NCI-H774 (cell line): ENCODE results near the gene IGLL1.
"Not testable (repeated sequence)": the region's sequence is repeated elsewhere in the genome, so short reads cannot be mapped to it uniquely, and the experiment has no call there.

Source experiments
- DNase-seq: peaks from one replicate; lab custom pipeline; 2025; lab: John Stamatoyannopoulos, UW

IGLL1 gene

DNA sequence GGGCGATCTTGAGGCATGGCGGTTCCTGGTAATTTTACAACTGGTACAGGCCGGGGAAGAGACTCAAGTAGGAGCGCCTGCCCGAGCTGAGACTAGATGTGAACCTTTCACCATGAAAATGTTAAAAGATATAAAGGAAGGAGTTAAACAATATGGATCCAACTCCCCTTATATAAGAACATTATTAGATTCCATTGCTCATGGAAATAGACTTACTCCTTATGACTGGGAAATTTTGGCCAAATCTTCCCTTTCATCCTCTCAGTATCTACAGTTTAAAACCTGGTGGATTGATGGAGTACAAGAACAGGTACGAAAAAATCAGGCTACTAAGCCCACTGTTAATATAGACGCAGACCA lies 40.3 kb downstream of the IGLL1 start:
- DNase-seq = not testable (repeated sequence)

GRCh38 chr22:23539135-23539838 lies 40.8 kb downstream of the IGLL1 start:
- DNase-seq = peak; percentile 75

DNA sequence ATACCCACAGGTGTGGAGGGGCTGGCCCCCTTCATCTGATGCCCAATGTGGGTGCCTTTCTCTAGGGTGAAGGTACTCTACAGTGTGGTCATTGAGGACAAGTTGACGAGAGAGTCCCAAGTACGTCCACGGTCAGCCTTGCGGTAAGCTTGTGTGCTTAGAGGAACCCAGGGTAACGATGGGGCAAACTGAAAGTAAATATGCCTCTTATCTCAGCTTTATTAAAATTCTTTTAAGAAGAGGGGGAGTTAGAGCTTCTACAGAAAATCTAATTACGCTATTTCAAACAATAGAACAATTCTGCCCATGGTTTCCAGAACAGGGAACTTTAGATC lies 41.4 kb downstream of the IGLL1 start:
- not testable (repeated sequence) for DNase-seq

GRCh38 chr22:23537830-23538695 lies 42.0 kb downstream of the IGLL1 start:
- DNase-seq = not testable (repeated sequence)

DNA sequence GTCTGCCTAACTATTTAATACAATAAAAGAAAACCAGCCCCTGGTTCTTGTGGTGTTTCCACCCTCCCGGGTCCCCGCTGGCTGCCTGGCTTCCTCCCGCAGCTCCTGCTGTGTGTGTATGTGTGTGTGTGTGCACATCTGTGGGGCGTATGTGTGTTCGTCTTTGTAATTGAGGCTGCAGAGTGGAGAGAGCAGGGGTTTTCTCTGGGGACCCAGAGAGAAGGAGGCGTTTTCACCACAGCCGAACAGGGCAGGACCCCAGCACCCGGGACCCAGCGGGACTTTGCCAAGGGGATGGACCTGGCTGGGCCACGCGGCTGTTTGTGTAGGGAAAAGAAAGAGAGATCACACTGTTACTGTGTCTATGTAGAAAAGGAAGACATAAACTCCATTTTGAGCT lies 42.7 kb downstream of the IGLL1 start:
- no peak for DNase-seq

DNA sequence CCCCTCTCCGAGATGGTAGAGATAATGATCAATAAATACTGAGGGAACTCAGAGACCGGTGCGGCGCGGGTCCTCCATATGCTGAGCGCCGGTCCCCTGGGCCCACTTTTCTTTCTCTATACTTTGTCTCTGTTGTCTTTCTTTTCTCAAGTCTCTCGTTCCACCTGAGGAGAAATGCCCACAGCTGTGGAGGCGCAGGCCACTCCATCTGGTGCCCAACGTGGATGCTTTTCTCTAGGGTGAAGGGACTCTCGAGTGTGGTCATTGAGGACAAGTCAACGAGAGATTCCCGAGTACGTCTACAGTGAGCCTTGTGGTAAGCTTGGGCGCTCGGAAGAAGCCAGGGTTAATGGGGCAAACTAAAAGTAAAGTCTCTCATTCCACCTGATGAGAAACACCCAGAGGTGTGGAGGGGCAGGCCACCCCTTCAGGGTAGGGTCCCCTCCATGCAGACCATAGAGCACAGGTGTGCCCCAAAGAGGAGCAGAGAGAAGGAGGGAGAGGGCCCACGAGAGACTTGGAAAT lies 43.2 kb downstream of the IGLL1 start:
- no peak for DNase-seq

- peak; percentile 20 for DNase-seq
Measured at GRCh38 chr22:23535790-23536661, 44.1 kb downstream of the IGLL1 start.

DNA sequence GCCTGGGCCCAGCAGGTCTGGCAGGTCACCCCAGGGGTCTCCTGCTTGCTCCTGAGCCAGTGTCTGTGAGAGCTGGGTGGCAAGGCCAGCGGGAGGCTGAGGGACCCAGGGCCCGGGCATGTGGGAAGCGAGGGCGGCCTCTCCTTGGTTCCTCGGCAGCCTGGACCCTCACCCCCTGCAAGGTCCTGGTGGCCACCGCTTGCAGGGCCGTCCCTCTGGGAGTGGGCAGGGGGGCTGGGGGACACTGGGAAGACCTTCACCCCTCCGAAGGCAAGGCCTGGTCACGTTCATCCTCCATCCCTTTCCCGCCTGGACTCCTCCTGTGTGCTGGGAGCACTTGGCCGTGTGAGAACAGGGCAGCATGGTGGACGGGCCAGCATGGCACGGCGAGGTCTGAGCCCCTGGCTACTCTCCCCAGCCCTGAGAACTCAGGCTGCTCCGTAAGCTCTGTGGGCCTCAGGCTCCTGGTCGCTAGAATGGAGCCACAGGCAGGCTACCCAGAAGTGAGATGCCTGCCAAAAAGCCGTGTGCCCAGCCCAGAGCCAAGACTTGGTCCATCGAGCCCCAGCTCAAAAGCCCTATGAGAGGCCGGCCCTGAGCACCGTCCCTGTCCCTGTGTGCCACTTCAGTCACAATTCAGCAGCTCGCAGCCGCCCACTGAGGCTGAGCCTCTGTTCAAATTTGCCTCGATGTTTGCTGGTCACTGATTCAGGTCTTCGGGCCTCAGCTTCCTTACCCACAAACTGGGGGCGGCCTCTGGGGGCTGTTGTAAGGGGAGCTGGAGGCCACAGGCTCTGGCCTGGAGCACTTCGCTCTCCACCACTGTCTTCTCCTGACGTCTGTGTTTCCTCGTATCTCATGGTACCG lies 45.0 kb downstream of the IGLL1 start:
- no peak for DNase-seq

DNA sequence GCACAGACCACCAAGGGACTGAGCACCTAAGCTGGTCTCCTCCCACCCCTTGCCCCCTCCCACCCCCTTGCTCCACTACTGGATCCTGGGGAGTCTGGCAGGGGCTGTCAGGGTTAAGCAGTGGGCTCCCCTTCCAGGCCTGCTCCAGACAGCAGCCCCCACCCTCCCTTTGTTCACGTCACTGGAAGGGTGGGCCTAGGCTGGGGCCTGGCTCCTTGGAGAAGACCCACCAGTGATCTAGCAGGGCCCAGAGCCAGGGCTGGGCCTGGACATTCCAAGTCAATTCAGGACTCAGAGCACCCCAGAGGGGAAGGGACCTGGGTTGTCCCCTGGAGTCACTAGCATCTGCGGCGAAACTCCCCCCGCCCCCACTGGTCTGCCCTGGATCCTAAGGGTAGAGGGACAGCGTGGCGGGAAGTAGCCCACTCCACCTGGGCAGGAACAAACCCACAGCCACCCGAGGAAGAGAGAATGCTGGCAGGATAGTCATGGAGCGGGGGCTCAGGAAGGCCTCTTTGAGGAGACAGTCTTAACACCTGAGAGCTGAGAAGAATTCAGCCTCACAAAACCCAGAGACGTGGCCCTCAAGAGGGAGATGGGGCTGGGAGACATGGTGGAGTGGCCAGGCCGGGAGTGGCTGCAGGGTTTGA lies 45.8 kb downstream of the IGLL1 start:
- no peak for DNase-seq

DNA sequence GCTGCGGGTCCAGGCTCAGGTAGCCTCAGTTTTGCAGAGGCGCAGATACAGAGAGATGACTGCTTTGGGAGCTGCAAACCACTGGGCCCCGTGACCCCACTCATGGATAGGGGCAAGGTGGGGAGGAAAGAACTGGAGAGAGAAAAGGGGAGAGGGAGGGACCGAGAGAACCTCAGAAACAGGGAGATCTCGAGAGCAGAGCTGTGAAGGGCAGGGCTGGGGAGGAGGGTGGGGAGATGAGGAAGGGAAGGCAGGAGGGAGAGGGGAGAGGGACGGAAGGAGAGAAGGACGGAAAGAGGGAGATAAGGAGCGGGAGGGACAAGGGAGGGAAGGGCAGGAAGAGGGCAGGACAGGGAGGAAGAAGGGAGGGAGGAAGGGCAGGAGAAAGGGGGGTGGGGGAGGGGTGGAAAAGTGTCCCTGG lies 46.3 kb downstream of the IGLL1 start:
- no peak for DNase-seq

GRCh38 chr22:23533328-23533762 lies 46.7 kb downstream of the IGLL1 start:
- no peak for DNase-seq

- DNase-seq = no peak
Measured at GRCh38 chr22:23532731-23533130, 47.4 kb downstream of the IGLL1 start.

DNA sequence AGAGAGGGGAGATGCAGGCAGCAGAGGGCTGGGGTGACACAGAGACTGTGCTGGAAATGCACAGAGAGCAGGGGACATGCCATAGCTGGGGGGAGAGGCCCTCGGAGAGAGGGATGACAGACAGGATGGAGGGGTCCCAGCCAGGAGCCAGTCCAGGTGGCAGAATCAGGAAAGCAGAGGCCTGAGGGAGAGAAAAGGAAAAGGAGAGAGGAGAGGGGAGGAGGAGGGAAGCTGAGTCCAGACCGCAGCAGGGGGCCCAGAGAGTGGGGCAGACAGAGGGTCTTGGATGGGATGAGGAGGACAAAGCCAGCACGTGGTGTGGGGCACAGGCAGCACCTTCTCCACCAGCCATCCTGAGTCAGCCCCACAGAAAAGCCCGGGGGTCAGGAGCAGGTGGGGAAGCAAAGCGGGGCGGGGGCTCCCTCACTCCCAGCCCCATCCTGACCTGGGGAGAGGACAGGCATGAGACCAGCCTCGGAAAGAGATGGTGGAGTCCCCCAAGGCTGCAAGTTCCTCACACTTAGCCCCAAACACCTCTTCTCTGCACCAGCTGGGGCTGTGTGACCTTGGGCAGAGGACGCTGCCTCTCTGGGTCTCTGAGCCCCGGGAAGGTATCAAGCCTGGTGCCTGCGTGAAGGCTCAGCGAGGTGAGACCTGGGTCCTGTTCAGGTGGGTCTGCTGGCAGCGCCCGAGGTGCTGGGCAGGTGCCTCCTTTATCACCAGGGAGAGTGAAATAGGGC lies 48.0 kb downstream of the IGLL1 start:
- no peak for DNase-seq

DNA sequence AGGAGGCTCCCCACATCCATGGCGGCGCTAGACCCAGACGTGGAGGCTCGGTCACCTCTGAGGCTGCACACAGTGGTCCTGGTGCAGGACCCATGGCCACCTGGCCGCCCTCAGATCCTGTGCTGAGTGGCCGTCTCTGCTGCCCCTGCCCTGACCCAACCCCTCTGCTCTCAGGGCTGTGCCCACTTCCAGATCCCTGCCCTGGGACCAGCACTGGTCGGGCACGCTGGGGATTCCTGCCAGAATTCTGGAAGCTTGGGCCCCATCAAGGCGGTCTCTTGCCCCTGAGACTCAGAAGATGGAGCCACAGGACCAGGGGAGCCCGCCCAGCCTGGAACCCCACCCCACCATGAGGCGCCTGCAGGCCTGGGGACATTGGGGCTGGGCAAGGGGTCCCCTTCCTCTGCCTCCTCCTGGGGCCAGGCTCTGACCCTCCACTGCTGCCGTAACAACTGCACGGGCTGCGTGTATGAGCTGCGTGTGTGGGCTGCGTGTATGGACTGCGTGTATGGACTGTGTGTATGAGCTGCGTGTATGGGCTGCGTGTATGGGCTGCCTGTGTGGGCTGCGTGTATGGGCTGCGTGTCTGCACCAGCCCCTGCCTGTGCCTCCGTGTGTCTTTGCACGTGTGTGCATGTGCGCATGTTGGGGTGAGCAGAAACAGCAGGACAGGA lies 48.7 kb downstream of the IGLL1 start:
- DNase-seq = no peak

GRCh38 chr22:23530766-23531282 lies 49.3 kb downstream of the IGLL1 start:
- DNase-seq = no peak

DNA sequence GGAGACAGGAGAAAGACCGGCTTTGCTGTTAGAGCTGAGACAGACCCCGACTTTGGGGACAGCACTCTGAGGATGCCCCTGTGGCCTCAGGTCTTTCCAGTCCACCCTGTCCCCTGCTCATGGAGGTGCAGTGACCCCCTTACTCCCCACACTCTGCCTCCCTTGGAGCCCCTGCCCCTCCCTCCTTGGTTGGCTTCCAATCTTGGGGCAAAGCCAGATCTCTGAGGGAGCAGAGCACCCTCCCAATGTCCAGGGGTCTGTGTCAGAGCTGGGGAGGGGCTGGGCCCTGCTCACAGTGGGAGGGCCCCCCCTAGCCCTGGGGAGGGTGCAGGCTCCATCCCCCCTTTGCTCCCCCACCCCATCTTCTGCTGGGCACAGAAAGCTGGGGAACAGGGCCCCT lies 50.0 kb downstream of the IGLL1 start:
- no peak for DNase-seq

DNA sequence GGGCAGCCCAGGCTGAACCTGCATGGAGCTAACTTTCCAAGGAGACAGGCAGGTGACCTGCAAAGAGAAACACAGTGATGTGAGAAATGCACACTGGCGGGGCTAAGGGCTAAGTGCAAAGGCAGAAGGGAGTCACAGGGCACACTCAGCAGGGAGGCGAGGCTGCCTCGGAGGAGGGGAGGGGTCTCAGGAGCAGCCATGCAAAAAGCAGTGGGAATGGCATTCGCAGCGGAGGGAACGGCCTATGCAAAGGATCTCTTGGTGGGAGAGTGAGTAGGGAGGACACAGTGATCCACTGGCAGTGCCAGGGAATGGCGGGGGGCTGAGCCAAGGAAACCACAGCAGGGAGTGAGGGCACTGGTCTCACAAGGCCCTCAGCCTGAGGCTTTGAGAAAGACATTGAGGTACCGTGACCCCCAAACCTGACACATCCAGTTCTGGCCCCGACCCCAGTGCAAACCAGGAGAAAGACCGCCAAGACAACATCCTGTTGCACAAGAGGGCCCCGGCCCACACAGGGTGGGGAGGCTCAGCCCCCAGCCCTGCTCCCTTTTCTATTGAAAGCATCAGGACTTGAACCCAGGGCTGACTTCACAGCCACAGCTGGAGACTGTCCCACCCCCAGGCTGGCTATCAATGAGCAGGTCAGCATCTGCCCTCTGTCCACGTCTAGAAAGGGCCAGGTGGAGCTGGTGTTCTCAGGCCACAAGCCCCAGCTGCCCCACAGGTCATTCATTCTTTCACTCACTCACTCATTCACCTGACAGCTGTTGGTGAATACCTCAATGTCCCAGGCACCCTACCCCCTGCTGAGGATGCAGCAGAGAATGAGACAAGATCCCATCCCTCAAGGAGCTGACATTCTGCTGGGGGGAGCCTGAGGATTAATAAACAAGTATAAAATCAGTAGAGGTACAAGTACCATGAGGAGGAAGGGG lies 50.7 kb downstream of the IGLL1 start:
- DNase-seq = no peak
